Dendritic cell treated with granulocyte-macrophage colony-stimulating factor and Interleukin-4, amounts not matched to agents 40 ng/mL and 50 ng/mL, for 4 days (primary cell): Measurements from ENCODE around the gene B4GALT4.

Source experiments
- H3K27ac Mint-ChIP-seq: one replicate; pipeline ENCODE4 v1.8.0; 2022; ENCODE audit warnings: mild to moderate bottlenecking, mixed read lengths
- H3K27me3 Mint-ChIP-seq: one replicate; pipeline ENCODE4 v1.8.0; 2022; ENCODE audit warnings: mild to moderate bottlenecking, mixed read lengths
- H3K36me3 Mint-ChIP-seq: one replicate; pipeline ENCODE4 v1.8.0; 2022; ENCODE audit warnings: low read depth, mixed read lengths
- H3K4me1 Mint-ChIP-seq: one replicate; pipeline ENCODE4 v1.8.0; 2022; ENCODE audit warnings: low read depth, mixed read lengths
- H3K4me3 Mint-ChIP-seq: one replicate; pipeline ENCODE4 v1.8.0; 2022; ENCODE audit warnings: mild to moderate bottlenecking, moderate library complexity, mixed read lengths
- H3K9me3 Mint-ChIP-seq: one replicate; pipeline ENCODE4 v1.8.0; 2022; ENCODE audit warnings: mixed read lengths
- intact Hi-C: fragments of 100-400 bp; cut with micrococcal nuclease; formaldehyde crosslinking; loops from one replicate; pipeline ENCODE4 v1.15.0; 2022

B4GALT4 gene

DNA sequence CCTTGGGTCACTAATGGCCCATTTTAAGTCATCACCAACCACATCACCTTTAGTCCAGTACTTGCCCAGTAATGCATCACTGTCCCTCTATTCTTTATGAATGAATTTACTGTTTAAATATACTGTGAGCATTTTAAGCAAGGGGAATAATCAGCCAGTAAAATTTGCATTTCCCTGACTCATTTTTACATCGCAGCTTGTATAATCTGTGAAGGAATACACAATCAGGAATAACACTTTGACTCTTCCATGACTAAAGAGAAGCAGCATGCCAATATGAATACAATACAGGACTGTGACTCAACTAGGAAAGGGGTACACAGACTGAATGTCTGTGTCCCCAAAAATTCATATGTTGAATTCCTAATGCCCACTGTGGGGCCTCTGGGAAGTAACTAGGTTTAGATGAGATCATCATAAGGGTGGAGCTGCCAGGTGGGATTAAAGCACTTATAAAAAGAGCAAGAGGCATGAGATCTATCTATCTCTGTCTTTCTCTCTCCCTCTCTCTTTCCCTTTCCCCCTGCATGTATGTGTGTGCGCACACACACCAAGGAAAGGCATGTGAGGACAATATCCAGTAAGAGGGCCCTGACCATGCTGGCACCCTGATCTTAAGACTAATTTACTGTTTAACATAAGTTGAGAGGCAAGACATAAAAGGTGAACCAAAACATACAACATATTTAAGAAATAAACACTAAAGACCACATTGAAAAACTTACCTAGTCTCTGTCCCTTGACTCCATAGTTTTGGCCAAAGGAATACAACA is 12.1 kb downstream of the B4GALT4 start:
- no peaks in the 10 kb centered on the region for H3K4me1 Mint-ChIP-seq
- no peaks in the 10 kb centered on the region for H3K9me3 Mint-ChIP-seq
- intact Hi-C loops: no loop called here
- no peaks in the 10 kb centered on the region for H3K27me3 Mint-ChIP-seq
- peaks cover 76% of the 10 kb centered on the region for H3K36me3 Mint-ChIP-seq
- H3K4me3 Mint-ChIP-seq: no peak overlapping the region
- no peak overlapping the region for H3K27ac Mint-ChIP-seq

DNA sequence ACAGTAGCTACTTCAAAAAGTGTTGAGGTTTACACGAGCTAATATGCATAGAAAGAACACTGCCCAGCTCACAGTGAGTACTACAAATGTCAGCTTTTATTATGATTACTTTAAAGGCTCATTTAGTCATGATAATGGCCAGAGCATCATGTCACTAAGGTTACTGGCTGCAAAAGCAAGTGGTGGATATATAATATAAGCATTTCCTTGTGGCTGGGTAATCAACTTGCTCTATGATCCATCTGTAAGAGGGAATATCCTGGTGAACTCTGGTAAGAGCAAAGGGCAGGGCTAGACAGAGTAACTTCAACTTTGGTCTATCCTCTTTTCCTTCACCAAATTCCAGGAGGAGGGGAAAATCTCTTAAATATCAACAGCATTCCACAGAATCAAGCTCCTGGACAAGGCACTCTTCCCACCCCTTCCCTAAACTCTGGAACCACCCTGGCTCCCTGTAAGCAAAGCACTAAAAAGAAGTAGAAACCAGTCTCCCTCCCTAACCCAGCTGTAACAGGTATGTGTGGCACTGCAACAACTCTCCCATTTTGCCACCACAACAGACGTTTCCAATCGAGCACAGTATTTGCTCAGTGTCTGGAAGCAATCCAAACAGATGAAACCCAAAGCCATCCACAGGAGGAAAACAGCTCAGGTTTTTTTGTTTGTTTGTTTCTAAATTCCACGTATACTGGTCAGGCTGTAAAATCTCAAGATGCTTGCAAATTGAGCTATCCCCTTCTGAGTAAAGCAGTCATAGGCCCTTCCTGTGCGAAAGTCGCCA is 13.4 kb downstream of the B4GALT4 start:
- H3K4me1 Mint-ChIP-seq: no peaks in the 10 kb centered on the region
- H3K36me3 Mint-ChIP-seq: peaks cover 79% of the 10 kb centered on the region
- H3K4me3 Mint-ChIP-seq: no peak overlapping the region
- intact Hi-C loops: no loop called here
- H3K27ac Mint-ChIP-seq: no peak overlapping the region
- H3K9me3 Mint-ChIP-seq: no peaks in the 10 kb centered on the region
- no peaks in the 10 kb centered on the region for H3K27me3 Mint-ChIP-seq

DNA sequence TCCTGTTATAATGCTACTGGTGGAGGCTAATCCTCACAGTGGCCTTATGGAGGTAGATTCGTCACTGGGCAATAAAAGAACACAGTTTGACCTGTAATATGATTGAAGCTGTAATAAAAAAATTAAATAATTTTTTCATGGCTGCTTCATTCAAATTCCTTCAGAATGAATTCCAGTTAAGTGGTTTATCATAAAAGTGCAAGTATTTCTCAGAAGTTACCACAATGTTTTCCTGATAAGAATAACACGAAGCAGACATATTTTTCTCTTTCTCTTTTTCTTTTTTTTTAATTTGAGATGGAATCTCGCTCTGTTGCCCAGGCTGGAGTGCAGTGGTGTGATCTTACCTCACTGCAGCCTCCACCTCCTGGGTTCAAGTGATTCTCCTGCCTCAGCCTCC is 15.6 kb downstream of the B4GALT4 start:
- intact Hi-C loops: no loop called here
- H3K4me1 Mint-ChIP-seq: no peaks in the 10 kb centered on the region
- no peaks in the 10 kb centered on the region for H3K27me3 Mint-ChIP-seq
- H3K9me3 Mint-ChIP-seq: no peaks in the 10 kb centered on the region
- H3K36me3 Mint-ChIP-seq: peaks cover 79% of the 10 kb centered on the region
- no peak overlapping the region for H3K27ac Mint-ChIP-seq
- no peak overlapping the region for H3K4me3 Mint-ChIP-seq

DNA sequence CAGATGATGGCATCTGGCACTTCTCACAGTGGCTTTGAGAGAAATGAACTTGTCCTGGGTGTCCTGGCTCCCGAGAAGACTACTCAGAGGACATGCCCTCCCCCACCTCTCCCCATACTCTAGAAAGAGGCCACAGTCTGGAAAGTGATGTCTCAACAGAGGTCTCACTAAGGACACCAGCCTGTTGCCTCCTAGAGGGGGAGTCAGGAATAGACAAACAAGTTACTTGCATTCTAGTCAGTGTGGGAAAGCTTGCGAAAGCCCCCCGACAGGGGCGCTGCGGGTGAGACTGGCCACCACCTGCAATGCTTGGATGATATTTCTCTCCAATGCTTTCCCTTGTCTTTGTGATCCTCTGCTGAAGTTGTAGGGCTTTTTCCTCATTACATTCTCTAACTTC is 17.2 kb downstream of the B4GALT4 start:
- no peaks in the 10 kb centered on the region for H3K27me3 Mint-ChIP-seq
- no peaks in the 10 kb centered on the region for H3K4me1 Mint-ChIP-seq
- peaks cover 78% of the 10 kb centered on the region for H3K36me3 Mint-ChIP-seq
- no peak overlapping the region for H3K4me3 Mint-ChIP-seq
- no peak overlapping the region for H3K27ac Mint-ChIP-seq
- H3K9me3 Mint-ChIP-seq: no peaks in the 10 kb centered on the region
- intact Hi-C loops: no loop called here

DNA sequence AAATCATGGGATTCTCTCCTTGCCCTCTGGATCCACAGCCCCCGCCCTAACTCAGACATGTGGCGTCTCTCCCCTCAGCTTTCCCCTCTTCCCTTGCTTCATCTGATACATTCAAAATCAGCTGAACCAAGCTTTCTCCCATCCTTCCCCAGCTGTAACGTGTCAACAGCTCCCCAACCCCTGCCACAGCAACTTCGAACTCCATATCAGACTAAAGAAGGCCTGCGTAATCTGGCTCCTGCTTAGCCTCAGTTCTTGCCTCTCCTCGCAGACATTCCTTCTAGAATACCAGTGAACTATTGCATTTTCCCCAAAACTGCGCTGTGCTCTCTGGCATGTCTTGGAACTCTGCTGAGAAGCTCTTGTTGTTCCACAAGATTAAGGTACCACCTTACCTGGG is 18.3 kb downstream of the B4GALT4 start:
- intact Hi-C loops: no loop called here
- no peak overlapping the region for H3K4me3 Mint-ChIP-seq
- H3K36me3 Mint-ChIP-seq: peaks cover 80% of the 10 kb centered on the region
- no peak overlapping the region for H3K27ac Mint-ChIP-seq
- H3K4me1 Mint-ChIP-seq: no peaks in the 10 kb centered on the region
- H3K9me3 Mint-ChIP-seq: no peaks in the 10 kb centered on the region
- H3K27me3 Mint-ChIP-seq: no peaks in the 10 kb centered on the region

DNA sequence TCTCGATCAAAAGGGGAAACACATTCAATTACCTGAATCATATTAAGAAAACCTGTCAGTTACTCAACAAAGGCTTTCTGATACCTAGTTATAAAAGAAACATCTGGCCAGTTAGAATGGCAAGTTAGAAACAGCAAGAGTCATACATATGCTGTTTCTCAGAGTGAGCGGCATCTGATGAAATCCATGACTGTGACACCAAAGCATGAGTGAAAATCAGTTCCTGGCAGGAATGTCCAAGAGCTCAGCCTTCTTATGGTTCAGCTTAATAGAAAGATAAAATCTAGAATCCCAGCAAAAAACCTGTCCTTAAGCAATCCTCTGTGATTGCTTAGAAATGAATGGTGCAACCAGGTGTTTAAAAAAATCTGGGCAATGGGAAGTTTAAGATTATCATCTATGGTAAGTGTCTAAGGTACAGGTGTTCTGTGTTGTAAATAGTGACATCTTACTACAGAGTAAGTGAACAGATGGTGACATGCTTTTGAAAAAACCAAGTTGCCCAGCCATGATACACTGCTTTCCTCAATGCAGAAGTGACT is 18.8 kb downstream of the B4GALT4 start:
- H3K27me3 Mint-ChIP-seq: no peaks in the 10 kb centered on the region
- H3K27ac Mint-ChIP-seq: no peak overlapping the region
- H3K9me3 Mint-ChIP-seq: no peaks in the 10 kb centered on the region
- intact Hi-C loops: no loop called here
- H3K4me3 Mint-ChIP-seq: no peak overlapping the region
- H3K4me1 Mint-ChIP-seq: no peaks in the 10 kb centered on the region
- H3K36me3 Mint-ChIP-seq: peaks cover 80% of the 10 kb centered on the region

DNA sequence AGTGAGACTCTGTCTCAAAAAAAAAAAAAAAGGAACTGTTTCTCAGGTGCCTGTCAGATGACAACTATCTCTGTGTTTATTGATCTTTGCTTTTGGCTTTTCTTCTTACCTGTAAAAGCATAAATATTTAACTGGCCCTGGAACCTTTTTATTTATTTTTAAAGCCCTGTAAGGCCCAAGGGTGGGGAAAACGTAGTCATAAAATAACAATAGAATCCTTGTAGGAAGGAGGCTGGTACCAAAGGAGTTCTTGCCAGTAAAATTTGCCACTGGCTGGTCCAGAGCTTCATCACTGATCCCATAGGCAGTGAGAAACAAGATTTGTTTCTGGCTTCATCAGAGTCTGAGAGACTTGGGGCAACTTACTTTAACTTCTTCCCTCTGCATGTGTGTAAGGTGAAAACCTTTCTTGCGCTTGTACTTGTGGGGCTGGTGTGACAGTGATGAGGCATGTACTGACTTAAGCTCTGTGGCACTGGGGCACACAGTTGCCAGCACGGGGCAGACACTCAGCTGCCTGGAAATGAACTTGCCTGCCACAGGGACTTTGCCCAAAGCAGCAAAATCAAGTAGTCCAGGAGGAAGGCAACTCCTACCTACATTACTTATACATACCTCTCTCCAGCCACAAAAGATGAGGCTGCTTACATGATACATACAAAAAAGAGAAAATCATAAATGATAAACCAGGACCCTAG is 19.6 kb downstream of the B4GALT4 start:
- Mint-ChIP-seq H3K4me1 (no peaks in the 10 kb centered on the region), H3K9me3 (no peaks in the 10 kb centered on the region), H3K27ac (no peak overlapping the region), H3K27me3 (no peaks in the 10 kb centered on the region), H3K36me3 (peaks cover 80% of the 10 kb centered on the region), H3K4me3 (no peak overlapping the region)
- intact Hi-C loops: no loop called here

DNA sequence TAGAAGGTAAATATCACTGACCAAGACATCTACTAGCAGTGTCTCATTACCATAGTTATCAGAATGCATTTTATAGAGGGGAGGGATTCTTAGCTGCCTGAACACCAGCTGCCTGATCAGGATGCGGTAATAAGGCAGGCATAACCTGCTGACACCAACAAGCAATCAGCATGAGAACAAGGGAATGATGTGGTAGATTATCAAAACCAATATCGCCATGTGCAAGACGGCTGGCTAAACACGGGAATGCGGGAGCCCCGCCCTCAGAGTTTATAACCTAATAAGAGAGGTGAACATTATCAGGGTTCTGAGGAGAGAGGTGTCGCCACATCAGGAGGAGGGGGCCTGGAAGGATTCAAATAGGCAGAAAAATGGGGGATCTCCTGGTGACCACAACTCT is 20.5 kb downstream of the B4GALT4 start:
- Mint-ChIP-seq H3K9me3 (no peaks in the 10 kb centered on the region), H3K27ac (no peak overlapping the region), H3K36me3 (peaks cover 86% of the 10 kb centered on the region), H3K27me3 (no peaks in the 10 kb centered on the region), H3K4me1 (no peaks in the 10 kb centered on the region), H3K4me3 (no peak overlapping the region)
- intact Hi-C loops: no loop called here

DNA sequence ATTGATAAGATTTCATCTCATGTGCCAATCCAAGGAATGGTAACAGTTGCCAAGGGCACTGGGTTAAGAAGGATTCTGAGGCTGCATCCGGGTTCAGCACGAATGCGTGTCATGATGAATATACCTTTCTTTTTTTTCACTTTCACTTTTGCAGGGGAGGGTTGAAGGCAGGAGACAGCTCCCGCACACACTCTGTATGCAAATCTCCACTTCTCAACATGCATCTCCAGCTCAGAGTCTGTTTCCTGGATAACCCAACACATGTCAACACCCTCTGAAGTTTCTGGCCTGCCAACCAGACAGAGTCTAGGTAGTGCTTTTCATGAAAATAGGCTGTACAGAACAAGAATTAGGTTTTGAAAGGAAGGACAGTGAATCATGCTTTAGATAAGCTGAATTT is 21.6 kb downstream of the B4GALT4 start:
- Mint-ChIP-seq H3K4me3 (no peak overlapping the region), H3K9me3 (no peaks in the 10 kb centered on the region), H3K27ac (no peak overlapping the region), H3K27me3 (no peaks in the 10 kb centered on the region), H3K36me3 (peaks cover 95% of the 10 kb centered on the region), H3K4me1 (no peaks in the 10 kb centered on the region)
- intact Hi-C loops: no loop called here

DNA sequence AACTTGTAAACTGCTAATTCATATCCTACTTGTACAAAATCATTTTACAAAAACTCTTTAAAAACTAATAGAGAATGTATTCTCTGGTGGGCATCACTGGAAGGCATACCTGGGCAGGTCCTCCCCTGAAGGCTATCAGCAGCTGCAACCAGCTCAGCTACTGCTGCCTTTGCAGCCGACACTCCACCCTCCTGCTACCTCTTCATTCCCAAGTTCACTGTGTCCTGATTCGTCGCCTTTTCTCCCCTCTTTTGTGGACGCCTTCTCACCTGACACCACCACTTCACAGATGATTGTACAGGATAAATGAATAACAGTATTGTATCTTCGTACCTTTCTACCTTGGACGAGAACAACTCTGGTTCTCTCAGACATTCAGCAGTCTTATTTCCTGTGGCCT is 28.9 kb downstream of the B4GALT4 start:
- no peak overlapping the region for H3K27ac Mint-ChIP-seq
- no peaks in the 10 kb centered on the region for H3K4me1 Mint-ChIP-seq
- H3K9me3 Mint-ChIP-seq: no peaks in the 10 kb centered on the region
- H3K27me3 Mint-ChIP-seq: no peaks in the 10 kb centered on the region
- no peak overlapping the region for H3K4me3 Mint-ChIP-seq
- intact Hi-C loops: no loop called here
- peaks cover 88% of the 10 kb centered on the region for H3K36me3 Mint-ChIP-seq

DNA sequence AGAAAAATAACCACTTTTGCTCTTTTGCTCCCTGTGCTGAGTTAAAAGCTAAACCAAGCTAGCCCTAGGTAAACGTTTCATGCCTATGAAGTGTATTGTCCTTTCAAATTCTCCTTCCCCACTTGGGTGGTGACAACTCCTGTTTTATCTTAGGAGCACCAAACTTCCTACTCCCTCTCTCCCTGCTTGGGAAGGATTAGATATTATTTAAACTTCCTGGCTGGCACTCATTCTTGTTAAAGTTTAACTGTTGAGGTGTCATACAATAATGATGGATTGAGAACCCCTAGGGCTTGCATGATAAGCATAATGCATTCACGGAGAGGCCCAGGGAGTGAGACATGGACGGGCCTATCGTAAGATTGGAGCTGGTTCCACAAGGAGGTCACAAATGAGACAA is 29.5 kb downstream of the B4GALT4 start:
- intact Hi-C loops: no loop called here
- H3K27me3 Mint-ChIP-seq: no peaks in the 10 kb centered on the region
- no peaks in the 10 kb centered on the region for H3K4me1 Mint-ChIP-seq
- H3K36me3 Mint-ChIP-seq: peaks cover 81% of the 10 kb centered on the region
- no peak overlapping the region for H3K4me3 Mint-ChIP-seq
- H3K9me3 Mint-ChIP-seq: no peaks in the 10 kb centered on the region
- H3K27ac Mint-ChIP-seq: no peak overlapping the region

DNA sequence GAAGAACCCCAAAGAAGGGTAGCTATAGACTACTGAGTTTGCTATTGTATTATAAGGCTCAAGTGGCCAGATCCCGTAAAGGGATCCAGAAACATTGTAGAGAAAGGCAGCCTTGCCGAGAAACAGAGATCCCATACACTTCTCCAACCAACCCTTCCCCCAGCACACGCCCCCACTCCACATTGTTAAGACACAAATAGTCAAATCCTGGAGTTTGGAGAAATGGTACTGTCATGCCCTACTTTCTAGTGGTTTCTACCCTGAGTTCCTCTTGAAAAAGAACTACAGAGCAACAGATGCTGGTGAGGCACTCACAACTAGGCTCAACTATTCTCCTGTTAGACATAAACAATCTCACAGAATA is 33.2 kb downstream of the B4GALT4 start:
- Mint-ChIP-seq H3K36me3 (peaks cover 44% of the 10 kb centered on the region), H3K27me3 (no peaks in the 10 kb centered on the region), H3K27ac (no peak overlapping the region), H3K9me3 (no peaks in the 10 kb centered on the region), H3K4me1 (no peaks in the 10 kb centered on the region), H3K4me3 (no peak overlapping the region)
- intact Hi-C loops: no loop called here

DNA sequence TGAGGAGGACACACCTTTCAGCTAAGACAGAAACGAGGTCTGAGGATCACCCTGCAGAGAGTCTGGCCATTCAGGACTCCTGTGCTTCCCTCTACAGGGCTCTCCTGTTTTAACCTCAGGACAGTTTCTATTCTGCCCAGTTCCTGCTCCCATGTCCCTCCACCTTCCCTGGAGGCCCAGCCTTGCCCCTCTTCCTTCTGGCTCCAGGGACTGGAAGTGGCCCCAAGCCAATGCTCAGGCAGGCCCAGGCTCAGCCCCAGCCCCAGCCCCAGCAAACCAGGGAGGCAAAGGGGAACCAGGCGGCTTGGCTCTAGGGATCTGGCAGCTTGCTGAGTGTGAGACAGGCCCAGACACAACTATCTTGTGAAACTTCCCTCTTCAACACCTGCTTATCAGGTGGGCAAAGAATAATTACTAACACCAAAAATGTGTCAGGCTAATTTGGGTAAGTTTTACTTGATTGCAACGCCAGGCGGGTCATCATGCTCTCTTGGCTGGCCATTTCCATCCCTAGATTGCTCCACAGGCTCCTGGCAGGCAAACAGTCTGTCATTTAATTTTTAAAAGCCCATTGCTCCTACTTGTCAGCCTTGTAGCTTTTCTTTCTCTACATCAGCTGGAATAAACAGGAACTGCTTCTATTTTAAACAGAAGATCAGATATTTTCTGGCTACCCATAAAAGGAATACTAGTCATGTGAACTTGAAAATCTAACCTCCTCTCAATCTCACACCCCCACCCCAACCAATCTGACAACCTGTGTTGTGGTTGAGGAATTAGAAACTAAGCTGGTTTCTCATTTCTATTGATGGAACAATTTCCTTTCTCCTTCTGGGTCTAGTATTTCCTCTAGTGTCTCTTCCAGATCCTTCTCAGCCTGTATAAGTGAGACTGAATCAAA is 33.8 kb downstream of the B4GALT4 start:
- Mint-ChIP-seq H3K9me3 (no peaks in the 10 kb centered on the region), H3K27me3 (no peaks in the 10 kb centered on the region), H3K4me3 (no peak overlapping the region), H3K4me1 (no peaks in the 10 kb centered on the region), H3K27ac (no peak overlapping the region), H3K36me3 (peaks cover 38% of the 10 kb centered on the region)
- intact Hi-C loops: no loop called here
